LNCaP clone FGC (cell line): ENCODE results near the gene COL13A1.

Experiments used
- DNase-seq: peaks from one replicate; pipeline ENCODE4 v3.0.0-alpha.2; 2011; ENCODE audit warnings: low read depth
- H3K4me3 ChIP-seq: 2 replicates; pipeline ENCODE4 v1.5.1; 2011; ENCODE audit warnings: mild to moderate bottlenecking, low read depth, low read length, control low read depth
- TF ChIP-seq, protein P1 (sequence below): IDR thresholded peaks from 2 replicates; pipeline ENCODE4 v1.5.1; 2012; ENCODE audit warnings: mild to moderate bottlenecking; ENCODE audit not compliant: control insufficient read depth, insufficient read depth; ENCODE audit errors: extremely low read depth

COL13A1 gene

DNA sequence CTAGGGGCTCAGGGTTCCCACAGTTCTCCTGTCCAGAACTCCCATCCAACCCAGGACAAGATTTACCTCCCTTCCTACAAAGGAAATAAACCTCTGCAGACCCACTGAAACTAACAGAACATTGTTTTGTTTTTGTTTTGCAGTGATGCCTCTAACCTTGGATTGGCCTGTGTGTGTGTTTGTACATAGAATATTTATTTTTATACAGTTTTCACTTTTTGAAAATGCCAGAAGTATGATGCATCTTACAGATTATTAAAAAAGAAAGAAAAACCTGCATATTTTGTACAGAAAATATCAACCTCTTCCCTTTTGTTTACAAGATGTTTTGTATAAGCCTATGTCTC is 156.8 kb downstream of the COL13A1 start:
- no peak for DNase-seq
- H3K4me3 ChIP-seq = no peak overlapping the region
- TF ChIP-seq, protein P1, sequence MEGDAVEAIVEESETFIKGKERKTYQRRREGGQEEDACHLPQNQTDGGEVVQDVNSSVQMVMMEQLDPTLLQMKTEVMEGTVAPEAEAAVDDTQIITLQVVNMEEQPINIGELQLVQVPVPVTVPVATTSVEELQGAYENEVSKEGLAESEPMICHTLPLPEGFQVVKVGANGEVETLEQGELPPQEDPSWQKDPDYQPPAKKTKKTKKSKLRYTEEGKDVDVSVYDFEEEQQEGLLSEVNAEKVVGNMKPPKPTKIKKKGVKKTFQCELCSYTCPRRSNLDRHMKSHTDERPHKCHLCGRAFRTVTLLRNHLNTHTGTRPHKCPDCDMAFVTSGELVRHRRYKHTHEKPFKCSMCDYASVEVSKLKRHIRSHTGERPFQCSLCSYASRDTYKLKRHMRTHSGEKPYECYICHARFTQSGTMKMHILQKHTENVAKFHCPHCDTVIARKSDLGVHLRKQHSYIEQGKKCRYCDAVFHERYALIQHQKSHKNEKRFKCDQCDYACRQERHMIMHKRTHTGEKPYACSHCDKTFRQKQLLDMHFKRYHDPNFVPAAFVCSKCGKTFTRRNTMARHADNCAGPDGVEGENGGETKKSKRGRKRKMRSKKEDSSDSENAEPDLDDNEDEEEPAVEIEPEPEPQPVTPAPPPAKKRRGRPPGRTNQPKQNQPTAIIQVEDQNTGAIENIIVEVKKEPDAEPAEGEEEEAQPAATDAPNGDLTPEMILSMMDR = no peak

DNA sequence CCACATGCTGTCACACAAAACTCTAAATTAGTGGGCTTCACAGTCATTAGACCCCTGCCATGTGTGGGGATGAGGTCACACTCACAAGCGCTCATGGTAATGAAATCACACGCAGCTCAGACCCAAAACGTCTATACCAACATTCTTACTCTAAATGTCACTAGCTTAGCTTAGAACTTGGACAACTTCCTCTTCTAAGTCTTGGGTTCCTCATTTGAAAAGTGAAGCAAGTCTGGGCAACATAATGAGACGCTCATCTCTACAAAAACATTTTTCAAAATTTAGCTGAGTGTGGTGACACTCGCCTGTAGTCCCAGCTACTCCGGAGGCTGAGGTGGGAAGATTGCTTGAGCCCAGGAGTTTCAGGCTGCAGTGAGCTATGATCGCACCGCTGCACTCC is 158.2 kb downstream of the COL13A1 start:
- TF ChIP-seq, protein P1 = no peak
- DNase-seq = no peak
- H3K4me3 ChIP-seq = no peak overlapping the region

DNA sequence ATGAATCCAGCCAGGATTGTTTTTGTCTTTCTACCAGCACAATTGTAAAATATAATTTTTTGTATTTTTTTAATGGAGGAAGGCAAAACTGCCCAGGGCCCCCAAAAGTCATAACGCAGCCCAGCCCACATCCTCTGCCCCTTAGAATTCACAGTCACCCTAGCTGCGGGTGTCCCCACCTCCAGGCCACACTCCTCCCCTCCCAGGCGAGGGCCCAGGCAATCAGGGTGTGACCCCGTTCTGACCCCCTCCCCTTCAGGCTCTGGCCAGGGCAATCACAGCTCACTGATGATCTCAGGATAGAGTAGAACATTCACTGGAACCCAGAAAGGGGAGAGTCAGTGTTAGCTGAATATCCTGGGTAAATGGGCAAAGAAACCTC is 158.9 kb downstream of the COL13A1 start:
- no peak overlapping the region for H3K4me3 ChIP-seq
- TF ChIP-seq, protein P1 = no peak
- DNase-seq = no peak

DNA sequence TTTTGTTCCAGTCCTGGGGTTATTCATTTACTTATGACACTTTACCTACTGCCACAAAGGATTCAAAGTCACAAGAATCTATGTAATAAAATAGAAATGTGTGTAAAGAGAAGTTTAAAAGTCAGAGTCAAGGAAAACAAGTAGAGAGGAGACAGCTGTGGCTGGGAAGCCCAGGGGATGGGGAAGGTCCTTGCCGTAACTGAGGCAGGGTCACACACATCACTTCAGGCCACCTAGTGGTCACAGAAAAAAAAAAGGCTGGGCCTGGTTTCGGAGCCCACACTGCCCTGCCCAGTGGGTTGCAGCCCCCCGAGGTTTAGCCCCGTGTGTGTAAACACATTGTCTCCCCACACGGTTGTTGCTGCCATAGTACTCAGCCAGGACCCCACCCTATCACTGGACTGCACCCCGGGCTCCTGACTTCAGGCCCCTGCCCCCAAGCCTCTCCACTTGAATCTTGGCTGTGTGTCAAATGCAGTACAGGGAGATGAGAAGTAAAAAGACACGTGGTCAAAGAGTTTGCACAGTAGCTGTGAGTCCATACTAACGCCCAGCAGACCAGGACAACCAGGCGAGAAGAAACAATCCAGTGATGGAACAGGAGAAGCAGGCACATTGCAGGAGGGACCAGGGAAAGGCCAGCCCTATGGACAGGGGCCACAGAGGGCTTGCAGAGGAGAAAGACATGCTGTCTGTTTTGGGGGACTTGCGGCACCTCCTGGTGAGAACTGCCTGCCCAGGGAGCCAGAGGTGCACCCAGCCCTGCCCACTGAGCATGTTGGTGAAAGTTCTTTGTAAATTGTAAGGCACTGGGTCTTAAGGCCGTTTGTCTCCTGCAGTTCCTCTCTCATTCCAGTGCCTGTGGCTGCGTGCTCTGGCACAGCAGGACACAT is 159.5 kb downstream of the COL13A1 start:
- TF ChIP-seq, protein P1 = peak; percentile 27
- no peak for DNase-seq

DNA sequence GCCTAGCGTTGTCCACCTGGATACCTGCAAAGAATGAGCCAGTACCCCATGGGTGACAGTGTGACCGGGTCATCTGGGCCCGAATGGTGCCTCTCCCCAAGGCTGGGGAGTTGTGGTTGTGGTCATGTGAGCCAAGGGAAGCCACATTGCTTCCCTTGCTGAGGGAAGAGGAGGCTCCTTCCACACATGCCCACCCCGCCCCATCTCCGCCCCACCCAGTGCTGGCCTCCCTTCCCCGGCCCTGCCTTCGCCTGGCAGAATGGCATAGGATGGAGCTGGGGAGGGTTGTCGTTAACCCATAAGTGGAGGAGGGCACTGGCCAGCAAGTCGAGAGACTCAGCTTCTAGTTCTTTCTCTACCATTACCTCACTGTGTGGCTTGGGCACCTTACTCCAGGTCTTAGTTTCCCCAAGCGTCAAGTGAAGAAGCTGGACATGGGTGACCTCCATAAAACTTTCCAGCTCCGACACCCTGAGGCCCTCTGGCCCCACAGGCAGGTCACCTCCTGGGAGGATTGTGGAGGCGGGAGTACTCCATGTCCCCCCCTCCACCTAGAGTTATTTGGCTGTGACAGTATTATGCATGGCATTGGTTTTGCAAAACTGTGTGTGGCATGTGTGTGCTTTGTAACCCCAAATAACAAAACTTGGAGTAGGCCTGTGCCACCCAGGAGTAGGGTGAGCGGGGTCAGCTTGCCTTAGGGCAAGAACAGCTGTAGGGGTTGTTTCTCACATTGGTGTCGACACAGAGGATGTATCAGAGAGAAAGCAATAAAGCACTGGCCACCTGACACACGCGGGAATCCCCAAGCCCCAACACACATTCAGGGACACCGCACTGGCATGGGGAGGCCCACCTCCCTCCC is 160.4 kb downstream of the COL13A1 start:
- TF ChIP-seq, protein P1 = no peak
- DNase-seq = no peak
- H3K4me3 ChIP-seq = no peak overlapping the region

More for the DNA sequence above, 159.5 kb downstream of the COL13A1 start:
- H3K4me3 ChIP-seq = no peak overlapping the region

DNA sequence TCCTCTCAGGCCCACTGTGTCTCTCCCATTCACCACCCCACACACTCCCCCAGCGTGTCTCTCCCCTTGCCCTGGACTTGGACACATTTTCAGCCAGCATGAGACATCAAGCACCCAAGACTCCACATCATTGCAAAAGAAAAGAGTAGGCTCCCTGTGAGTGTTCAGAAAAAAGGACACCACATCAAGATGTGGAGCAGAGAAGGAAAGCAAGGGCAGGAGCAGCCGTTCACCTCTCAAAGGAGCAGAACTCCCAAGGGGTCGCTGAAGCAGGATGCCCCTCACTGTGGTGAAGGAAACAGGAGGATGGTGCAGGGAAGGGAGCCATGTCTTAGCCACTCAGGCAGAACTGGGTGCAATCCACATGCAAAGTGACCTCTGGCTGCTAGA is 161.0 kb downstream of the COL13A1 start:
- TF ChIP-seq, protein P1 = no peak
- H3K4me3 ChIP-seq = no peak overlapping the region
- DNase-seq = no peak
